NK-92 (cell line): ENCODE data around the gene NDST3.
"Not testable (repeated sequence)": the region's sequence is repeated elsewhere in the genome, so short reads cannot be mapped to it uniquely, and the experiment has no call there.

ENCODE experiments used
- DNase-seq: peaks from one replicate; lab custom pipeline; 2025; ENCODE audit not compliant: unreplicated experiment; lab: John Stamatoyannopoulos, UW

The NDST3 gene

DNA sequence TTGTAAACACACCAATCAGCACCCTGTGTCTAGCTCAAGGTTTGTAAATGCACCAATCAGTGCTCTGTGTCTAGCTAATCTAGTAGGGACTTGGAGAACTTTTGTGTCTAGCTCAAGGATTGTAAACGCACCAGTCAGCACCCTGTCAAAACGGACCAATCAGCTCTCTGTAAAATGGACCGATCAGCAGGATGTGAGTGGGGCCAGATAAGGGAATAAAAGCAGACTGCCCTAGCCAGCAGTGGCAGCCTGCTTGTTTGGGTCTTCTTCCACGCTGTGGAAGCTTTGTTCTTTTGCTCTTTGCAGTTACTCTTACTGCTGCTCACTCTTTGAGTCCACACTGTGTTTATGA is 231.8 kb downstream of the NDST3 start:
- not testable (repeated sequence) for DNase-seq

DNA sequence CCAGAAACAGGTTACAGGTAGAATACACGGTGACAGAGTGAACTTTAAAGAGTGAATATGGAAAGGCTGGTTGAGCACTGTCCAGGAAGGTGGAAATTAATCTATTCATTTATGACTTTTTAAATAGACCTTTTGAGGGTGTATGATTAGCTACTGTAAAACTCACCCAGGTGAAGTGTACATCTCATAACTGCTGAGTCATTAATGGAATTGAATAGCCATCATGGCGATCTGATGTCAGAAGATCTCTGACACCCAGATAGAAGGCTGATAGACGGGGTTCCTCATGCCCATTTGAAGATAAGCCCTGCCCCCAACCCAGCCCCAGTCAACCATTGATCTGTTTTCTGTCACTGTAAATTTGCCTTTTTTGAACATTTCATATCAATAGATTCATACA is 234.5 kb downstream of the NDST3 start:
- DNase-seq = no peak

DNA sequence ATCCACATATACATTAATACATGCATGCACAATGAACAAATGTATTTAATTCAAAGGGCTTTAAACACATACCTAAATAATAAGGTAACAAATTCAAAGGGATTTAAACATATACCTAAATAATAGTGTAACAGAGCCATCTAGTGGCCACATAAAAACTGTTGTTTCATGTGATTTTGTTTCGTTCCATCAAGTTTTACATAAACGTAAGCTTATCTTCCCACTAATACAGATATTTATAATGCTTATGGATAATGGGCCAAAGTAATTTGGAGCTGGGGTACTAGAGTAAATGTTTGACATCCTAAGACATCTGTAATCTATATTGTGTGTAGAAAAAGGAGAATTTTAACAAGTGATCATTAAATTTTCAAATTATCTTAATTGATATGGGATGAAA is 236.2 kb downstream of the NDST3 start:
- DNase-seq = no peak

DNA sequence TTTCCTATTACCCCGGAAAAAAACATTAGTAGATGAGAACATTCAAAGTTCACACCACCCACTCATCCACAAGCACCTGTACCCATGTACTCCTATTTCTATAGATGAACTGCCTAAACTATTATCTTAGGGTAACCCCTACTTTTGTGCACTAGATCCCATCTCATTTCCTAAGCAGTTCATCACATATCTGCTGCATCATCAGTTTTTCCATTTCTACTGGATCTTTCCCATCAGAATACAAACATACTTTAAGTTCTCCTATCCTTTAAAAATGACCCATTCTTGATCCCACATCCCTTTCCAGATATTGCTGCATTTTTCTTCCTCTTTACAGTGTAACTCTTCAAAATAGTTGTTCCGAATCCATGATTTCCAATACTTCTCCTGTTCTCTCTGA is 237.5 kb downstream of the NDST3 start:
- DNase-seq = no peak

DNA sequence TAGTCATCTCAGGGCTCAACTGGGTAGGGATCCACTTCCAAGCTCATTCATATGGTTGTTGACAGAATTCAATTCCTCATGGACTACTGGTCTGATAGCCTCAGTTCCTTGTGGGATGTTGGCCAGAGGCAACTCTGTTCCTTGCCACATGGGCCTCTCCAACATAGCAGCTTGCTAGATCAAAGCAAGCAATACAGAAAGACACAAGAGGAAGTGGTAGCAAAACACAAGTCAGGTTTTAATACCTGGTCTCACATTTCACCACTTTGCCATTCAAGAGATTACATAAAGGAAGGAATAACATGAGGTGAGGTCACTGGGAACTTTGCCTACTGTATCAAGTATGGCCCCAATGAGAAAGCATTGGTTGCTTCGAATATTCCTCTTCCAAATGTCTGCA is 239.4 kb downstream of the NDST3 start:
- DNase-seq = no peak

DNA sequence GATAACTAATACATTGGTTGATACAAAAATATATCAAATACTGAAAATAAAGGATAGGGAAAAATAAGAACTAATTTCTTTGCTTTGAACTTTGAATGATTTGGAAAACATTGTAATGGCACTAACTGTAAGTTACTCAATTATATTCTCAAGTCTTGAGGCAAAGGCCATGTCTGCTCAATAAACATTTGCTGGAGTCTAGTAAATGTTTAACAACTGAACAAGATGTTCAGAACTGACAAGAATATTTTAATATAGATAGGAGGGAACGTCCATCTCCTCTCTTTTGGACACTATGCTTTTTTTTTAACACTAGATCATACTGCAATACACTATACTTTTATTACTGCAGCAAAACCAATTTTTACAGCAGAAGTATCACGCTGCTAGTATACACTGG is 242.3 kb downstream of the NDST3 start:
- no peak for DNase-seq

DNA sequence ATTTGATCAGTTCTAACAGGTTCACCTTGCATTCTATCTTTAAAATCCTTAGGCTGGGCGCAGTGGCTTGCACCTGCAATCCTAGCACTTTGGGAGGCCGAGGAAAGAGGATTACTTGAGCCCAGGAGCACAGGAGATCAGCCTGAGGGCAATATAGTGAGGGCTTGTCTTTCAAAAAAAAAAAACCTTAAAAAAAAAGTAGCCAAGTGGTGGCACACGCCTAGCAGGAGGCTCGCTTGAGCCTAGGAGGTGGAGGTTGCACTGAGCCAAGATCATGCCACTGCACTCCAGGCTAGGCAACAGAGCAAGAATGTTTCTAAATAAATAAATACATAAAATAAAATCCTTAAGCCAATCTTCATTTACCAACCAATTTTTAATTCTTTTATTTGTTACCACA is 243.0 kb downstream of the NDST3 start:
- DNase-seq = no peak

DNA sequence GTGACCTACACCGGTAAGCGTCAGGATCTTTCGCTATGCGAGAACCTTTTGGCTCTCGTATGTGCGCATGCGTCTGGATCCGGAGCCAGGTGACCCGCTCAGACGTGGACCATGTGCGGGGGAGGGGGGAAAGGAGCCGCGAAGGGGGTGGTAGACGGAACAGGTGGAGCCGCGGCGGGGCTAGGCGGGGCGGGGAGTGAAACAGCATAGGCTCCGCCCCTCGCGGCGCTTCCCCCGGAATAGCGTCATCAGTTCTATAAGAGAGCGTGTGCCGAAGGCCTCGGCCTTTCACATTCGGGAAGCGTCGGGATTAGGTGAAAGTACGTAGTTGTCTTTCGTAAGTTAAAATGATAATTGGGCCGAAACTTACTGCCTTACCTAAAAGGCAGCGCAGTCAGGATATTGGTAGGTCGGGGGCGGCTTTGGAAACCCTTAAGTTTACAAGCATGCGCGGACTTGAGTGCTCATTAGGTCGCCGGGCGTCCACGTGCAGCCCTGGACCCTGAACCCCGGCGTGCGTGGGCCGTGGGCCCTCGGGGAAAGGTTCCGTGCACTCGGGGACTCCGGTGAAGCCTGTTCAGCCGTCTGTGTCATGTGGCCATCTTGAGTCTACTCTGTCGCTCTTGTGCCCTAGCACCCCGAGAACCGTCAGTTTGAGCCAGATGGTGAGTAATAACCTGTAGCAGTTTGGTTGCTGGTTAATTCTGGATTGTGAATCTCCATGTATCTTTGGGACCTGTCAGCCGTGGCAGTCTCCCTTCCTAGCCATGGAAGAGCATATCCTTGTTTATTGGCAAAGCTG is 244.4 kb downstream of the NDST3 start:
- peak; percentile 89 for DNase-seq

DNA sequence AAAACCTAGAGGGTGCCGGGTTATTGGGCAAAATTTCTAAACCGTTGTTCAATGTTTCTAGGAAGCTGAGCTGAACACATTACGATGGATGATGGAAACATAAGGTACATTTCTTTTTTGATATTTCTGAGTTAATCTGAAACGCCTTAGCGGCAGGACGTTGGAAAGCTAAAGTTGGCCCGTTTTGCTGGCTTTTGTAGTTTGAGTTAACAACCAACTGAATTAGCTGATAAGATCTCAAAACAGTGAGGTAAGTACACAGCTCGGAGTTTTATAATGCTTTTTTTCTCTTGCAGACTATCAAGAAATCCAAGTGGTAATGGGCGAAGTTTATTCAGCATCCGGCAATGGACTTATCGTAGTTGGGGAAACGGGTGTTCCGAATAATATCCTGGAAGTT is 245.0 kb downstream of the NDST3 start:
- no peak for DNase-seq

DNA sequence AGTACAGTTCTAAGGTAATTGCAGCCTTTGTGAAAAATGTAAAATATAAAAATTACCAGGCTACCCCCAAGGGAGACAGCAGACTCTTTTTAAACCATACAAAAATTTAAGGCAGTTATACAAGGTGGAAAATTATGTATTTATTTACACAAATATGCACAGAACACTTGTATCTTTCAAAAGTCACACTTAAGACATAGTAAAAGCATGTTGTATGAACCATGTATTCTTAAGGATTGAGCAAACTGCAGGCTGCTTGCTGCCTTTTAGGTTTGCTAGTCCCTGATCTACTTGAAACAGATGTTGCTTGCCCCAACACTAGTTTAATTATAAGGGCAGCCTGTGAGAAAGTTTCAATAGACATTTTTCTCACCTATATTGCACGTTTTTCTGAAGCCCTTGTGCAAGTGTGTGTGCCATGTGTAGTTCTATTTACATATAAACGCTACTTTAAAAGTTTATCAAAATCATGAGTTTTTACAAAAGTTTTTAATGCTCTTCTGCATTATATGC is 245.7 kb downstream of the NDST3 start:
- no peak for DNase-seq

DNA sequence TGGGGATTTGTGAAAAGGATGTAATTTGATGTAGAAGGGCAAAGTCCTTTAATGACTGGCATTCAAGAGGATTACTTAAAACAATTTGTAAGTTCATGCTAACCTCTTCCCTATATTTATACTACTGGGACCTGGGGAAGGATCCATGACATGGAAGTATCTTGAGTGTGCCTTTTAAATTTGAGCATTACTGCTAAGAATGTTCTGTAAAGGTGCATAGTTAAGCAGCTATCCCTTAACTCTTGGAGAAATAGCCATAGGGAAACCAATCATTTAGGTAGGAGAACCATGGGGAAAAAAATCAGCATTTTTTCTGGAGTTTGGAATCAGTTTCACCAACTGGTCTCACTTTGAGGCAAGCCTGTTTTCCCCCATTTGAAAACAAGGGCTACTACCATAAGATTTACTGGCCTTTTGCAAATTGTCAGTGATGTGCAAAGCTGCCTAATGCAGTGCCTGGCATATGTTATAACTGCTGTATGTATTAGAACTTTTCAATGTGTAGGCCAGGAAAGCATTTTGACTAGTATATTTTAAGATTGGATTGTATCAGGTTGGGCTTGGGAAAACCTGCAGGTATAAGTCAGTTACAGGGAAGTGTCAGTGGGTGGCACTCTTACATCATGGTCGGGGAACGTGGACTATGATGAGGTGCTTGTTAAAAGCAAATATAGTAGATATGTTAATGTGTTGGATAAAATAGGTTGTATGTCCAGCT is 246.4 kb downstream of the NDST3 start:
- DNase-seq = no peak

DNA sequence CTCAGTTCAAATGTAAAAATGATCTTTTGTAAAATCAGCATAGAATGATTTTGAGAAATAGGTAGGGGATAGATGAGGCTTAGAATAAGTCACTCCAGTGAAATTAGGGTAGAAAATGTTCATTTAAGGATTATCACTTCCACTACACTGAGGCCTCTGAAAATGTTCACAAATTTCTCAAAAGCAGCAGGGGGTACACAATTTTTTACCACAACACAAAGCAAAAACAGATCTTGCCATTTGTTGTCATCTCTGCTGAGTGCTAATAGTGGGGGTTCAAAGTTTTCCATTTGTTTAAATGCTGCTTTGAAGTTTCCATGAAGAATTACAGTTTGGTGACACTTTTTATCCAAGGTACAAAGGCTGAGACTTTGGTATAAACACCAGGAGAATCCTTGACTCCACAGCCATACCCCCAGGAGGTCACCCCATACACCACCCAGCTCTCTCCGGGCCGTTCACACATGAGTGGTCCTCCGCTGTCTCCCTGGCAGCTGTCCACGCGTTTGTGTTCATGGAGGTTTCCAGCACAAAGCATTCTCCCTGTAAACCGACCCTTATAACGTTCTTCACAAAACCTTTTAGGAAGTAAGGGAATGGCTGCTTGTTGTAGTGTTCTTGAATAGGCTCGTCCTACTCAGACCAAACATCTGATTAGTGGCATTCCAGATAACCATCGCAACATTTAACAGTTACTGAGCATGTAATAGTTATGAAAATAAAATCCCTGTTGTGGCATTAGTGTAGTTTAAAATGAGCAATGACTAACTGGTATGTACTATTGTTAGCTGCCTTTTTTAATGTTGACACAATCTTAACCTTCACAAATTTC is 247.5 kb downstream of the NDST3 start:
- DNase-seq = no peak

DNA sequence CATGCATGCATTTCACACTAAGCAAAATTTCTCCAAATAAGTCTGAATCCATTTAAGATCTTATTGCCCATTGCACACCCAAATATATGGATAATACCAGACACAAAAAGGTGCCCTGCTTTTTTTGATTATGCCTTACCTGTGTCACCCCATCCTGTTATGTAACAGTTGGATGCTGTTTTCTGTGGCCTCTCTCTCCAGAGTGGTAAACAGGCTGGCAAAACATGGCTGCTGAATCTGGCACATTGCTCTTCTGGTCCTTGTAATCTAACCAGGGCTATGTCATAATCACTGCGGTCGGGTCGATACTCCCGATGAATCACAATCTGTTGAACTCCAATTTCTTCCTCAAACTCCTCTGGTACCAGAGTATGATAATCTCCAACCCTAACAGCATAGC is 248.4 kb downstream of the NDST3 start:
- DNase-seq = no peak

DNA sequence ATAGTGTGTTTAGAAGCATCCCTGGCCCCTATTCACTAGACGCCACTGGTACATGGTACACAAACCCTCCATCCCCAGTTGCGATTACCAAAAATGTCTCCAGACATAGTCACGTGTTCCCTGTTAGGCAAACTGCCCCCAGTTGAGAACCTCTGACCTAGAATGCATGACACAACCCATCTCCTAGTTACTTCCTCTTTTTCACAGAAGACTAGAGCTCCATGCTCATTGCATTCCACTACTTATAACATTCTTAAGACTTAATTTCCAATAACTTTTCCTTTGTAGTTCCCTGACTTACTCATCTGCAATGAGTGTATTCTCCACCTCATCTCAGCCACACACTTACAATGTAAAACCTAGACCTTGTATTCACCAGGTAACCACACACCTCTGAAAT is 249.9 kb downstream of the NDST3 start:
- DNase-seq = no peak

DNA sequence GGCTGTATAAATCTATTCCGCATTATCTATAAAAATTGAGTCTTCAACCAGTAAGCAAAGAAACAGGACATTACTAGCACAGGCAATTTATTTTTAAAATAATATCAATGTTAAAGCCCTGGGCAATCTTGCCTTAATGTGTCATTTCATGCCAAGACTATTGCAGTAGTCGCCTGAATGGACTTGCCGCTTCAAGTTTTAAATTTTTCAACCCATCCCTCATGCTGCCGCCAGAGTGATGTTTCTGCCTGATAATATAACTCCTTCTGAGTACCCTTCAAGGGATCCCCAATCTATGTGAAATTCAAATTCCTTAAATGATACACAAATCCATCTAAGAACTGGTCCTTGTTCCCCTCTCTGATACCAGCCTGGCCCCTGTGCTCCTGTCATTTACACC is 251.6 kb downstream of the NDST3 start:
- no peak for DNase-seq

DNA sequence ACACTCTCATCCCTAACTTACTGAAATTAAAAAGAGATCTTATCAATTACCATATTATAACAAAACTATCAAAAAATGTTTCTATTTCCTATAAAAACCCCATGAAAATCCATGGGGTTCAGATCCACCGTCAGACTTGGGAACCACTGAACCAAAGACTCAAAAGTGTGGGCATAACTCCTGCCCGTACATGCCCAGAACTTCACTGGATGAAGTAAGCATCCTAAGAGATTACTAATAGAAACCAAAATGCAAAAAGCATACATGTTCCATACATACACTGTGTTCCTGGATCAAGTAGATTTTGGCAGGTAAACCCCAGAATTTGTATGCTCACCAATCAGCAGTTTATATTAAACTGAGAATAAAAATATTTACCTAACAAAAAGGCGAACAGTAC is 252.4 kb downstream of the NDST3 start:
- no peak for DNase-seq

DNA sequence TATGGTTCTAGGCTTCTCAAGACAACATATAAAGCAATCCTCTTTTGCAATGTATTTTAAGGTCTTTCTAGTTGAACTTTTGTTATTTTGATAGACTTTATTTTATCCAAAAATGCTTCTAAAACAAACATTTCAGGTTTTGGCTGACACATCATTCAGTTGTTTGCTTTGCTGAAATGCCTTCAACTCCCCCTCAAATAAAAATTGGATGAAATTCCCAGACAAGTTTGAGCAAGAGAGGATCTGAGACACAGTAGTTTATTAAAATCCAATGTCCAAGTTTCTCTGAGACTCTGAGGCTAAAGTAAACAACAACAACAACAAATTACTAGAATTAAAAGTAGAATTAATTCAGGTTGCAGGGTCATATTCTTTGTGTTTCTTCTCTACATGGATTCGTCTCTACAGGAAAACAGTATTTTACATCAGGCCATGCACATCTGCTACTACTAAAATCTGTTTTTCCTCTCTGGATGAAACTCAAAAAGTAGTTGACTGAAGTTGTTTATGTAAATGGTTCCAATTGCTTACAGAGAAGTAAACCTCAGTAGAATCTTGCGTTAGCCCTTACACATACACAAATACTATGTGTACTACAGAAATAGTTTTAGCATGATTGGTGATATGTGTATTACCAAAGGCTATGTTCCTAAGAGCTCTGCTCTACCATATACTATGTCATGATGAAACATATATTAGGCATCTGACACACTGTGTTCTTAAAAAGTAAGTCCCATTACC is 253.6 kb downstream of the NDST3 start:
- DNase-seq = no peak

DNA sequence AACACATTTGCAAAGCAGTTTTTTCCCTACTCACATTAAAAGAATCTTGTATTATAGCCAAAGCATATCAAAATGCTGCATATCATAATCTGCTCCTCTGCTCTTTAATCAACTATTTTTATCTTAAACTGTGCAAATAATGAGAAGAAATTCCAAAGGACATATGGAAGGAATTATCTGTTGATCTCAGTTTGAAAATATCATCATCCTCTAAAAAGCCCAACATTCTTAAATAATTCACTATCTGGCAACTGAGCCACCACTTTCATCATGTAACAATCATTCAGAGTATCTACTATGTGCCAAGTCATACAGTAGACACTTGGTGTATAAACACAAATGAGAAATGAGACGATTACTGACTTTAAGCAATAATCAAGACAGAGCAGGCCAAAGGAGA is 255.5 kb downstream of the NDST3 start:
- no peak for DNase-seq

DNA sequence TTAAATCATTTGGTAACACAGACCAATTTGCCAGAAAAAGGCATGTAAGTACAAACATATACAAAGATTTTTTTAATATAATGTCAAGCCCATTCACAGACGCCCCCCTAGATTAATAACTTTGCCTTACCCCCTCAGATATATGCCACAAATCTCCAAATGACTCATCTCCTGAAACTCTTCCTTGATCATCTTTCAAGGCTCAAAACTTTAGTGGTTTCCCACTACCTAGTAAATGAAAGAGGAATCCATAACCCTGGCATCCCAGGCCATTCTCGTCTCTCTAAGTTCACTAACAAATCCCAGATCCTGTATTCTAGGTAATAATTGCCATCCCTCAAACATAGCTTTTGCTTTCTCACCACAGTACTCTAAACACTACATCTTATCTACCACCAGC is 256.7 kb downstream of the NDST3 start:
- no peak for DNase-seq

DNA sequence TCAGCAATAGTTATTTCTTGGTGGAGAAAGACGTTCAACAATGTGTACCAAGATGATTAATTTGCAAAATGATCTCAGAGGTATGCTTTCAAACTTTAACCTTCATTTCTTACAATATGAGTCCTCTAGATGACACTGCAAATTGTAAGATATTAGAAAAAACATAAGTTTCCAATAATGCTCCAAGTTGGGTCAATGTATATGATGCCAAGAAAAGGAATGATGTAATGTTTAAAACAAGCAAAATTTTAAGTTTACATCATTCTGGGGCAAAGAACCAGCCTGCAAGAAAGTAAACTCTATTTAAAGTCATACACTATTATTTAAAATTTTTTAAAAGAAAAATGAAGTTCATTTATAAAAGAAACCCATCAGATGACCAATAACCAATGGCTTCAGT is 262.4 kb downstream of the NDST3 start:
- DNase-seq = no peak

DNA sequence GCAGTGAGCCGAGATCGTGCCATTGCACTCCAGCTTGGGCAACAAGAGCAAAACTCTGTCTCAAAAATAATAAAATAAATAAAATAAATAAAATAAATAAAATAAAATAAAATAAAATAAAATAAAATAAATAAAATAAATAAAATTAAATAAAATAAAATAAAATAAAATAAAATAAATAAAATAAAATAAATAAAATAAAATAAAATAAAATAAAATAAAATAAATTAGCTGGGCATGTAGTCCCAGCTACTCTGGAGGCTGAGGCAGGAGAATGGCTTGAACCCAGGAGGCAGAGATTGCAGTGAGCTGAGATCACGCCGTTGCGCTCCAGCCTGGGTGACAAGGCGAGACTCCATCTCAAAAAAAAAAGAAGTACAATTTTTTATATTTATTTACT is 265.3 kb downstream of the NDST3 start:
- DNase-seq = not testable (repeated sequence)
